ENCODE data around the gene GRB10. TPM values are rescaled to one million over a fixed set of nuclear protein-coding genes. Genes with fewer than 3 reads are reported as not detected.

The GRB10 gene
- total and polyA plus RNA-seq, 9 donors: 10.0 to 93.3 (median 27.8) TPM

GRCh38 chr7:50814166-50814565 is 31.5 kb upstream of the GRB10 start:
- WGBS, 3 donors: 51 to 64% (median 61%) methylated on average over 3 of the region's 3 CpGs
- Histone ChIP-seq H3K27ac (no peak overlapping the region), H3K4me1 (ENCODE audit: insufficient read depth) (no peaks in the 10 kb centered on the region), H3K36me3 (no peaks in the 10 kb centered on the region), H3K27me3 (no peaks in the 10 kb centered on the region), H3K9me3 (no peaks in the 10 kb centered on the region), H3K4me3 (no peak overlapping the region)
- no peak for TF ChIP-seq EP300 (IDR thresholded peaks at IDR 0.05)
- TF ChIP-seq POLR2A (IDR thresholded peaks at IDR 0.05): no peak
- no peak for TF ChIP-seq CTCF (IDR thresholded peaks at IDR 0.05)
- no peak for DNase-seq
- intact Hi-C loops (cut with DNase I): no loop called here

GRCh38 chr7:50812841-50813475 is 30.3 kb upstream of the GRB10 start:
- DNase-seq: peak; percentile 19 to 62 (median 36)
- intact Hi-C loops (cut with DNase I): no loop called here
- WGBS, 3 donors: 48 to 78% (median 73%) methylated on average over 1 of the region's 1 CpG
- Histone ChIP-seq H3K9me3 (no peaks in the 10 kb centered on the region), H3K27me3 (no peaks in the 10 kb centered on the region), H3K4me3 (no peak overlapping the region), H3K4me1 (ENCODE audit: insufficient read depth) (no peaks in the 10 kb centered on the region), H3K36me3 (no peaks in the 10 kb centered on the region), H3K27ac (no peak overlapping the region)
- TF ChIP-seq POLR2A (IDR thresholded peaks at IDR 0.05) (no peak), CTCF (IDR thresholded peaks at IDR 0.05) (no peak), EP300 (IDR thresholded peaks at IDR 0.05) (no peak)

GRCh38 chr7:50812094-50812493 is 29.4 kb upstream of the GRB10 start:
- intact Hi-C loops (cut with DNase I): no loop called here
- WGBS, 3 donors: 68 to 71% (median 69%) methylated on average over 6 of the region's 6 CpGs

GRCh38 chr7:50808282-50808888 is 25.7 kb upstream of the GRB10 start:
- 82 to 89% (median 84%) methylated on average over 14 of the region's 14 CpGs for WGBS, 3 donors
- Histone ChIP-seq H3K4me1 (ENCODE audit: insufficient read depth) (no peaks in the 10 kb centered on the region), H3K9me3 (no peaks in the 10 kb centered on the region), H3K27ac (no peak overlapping the region), H3K4me3 (no peak overlapping the region), H3K36me3 (no peaks in the 10 kb centered on the region), H3K27me3 (no peaks in the 10 kb centered on the region)
- no peak for DNase-seq
- intact Hi-C loops (cut with DNase I): no loop called here
- TF ChIP-seq EP300 (IDR thresholded peaks at IDR 0.05): no peak
- no peak for TF ChIP-seq CTCF (IDR thresholded peaks at IDR 0.05)
- no peak for TF ChIP-seq POLR2A (IDR thresholded peaks at IDR 0.05)

More at GRCh38 chr7:50812094-50812493, 29.4 kb upstream of the GRB10 start:
- Histone ChIP-seq H3K27me3 (no peaks in the 10 kb centered on the region), H3K4me3 (no peak overlapping the region), H3K27ac (no peak overlapping the region), H3K9me3 (no peaks in the 10 kb centered on the region), H3K36me3 (no peaks in the 10 kb centered on the region), H3K4me1 (ENCODE audit: insufficient read depth) (no peaks in the 10 kb centered on the region)
- TF ChIP-seq CTCF (IDR thresholded peaks at IDR 0.05) (no peak), POLR2A (IDR thresholded peaks at IDR 0.05) (no peak), EP300 (IDR thresholded peaks at IDR 0.05) (no peak)
- DNase-seq: no peak

Data from ovary (tissue), 9 donors.